Fibroblast of skin of scalp (primary cell): ENCODE results near the gene OBP2B.
"Not testable (repeated sequence)": the region's sequence is repeated elsewhere in the genome, so short reads cannot be mapped to it uniquely, and the experiment has no call there.

Experiments used
- DNase-seq: peaks from one replicate; pipeline ENCODE4 v3.0.0-alpha.2; 2013

Gene OBP2B

DNA sequence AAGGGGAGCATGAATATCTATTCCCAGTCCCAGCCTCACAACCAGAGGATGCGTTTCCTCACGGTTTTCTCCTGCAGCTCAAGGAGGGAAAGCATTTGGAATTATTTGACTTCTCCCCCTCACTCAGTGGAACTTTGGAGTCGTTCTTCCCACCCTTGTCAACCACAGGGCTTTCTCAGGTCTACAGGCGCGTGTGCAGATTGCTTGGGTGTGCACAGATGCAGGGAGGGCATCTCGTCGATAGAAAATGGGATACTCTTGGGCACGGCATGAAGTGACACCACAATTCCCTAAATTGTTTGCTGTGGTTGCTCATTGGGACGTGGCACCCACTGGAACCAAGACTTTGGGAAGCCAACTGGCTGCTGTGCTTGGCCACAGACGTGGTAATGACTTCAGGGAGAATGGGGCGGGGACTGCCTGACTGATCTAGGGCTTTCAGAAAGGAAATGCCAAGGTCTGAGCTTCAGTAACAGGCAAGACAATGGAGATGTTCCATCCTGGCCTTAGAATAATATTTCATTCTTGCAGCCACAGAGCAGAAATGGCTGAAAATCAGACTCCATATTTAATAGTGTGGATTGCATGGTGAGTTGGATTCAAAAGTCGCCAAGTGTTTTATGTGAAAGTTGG lies 12.2 kb upstream of the OBP2B start:
- no peak for DNase-seq

DNA sequence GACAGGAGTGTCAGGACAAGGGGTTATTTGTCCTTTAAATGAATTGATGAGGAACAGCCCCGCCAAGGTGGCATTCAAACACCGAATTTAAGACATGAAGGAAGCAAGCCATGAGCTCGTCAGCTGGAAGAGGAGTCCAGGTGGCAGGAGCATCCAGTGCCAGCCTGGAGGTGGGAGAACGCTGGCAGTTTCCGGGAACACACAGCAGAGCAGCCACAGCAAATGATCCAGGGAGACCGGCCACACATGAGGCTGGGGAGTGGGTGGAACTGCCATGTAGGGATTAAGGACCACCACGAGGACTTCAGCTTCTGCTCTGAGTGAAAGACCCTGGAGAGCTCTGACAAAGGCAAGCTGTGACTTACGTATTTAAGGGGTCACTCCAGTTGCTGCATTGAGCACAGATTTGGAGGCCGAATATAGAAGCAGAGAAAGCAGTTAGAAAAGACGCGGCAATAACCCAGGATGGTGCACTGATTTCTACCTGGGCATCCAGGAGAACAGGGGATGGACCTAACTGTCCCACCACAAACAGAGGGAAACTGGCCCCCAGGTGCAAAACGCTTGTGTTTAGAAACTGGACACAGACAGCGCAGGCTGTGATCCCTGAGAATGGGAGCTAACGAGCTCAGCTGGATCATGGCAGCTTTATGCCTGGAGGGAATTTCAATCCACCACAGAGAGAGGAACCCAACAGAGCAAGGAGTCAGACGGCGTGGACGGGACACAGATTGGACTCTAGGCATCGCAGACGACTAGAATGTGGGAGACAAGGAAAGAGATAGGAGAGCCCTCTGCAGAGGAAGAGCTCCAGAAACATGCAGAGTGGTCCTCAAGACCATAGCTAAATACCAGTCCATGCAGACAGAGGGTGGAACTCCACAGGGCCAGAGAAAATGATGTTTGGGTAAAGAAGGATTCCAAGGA lies 9.3 kb upstream of the OBP2B start:
- not testable (repeated sequence) for DNase-seq

DNA sequence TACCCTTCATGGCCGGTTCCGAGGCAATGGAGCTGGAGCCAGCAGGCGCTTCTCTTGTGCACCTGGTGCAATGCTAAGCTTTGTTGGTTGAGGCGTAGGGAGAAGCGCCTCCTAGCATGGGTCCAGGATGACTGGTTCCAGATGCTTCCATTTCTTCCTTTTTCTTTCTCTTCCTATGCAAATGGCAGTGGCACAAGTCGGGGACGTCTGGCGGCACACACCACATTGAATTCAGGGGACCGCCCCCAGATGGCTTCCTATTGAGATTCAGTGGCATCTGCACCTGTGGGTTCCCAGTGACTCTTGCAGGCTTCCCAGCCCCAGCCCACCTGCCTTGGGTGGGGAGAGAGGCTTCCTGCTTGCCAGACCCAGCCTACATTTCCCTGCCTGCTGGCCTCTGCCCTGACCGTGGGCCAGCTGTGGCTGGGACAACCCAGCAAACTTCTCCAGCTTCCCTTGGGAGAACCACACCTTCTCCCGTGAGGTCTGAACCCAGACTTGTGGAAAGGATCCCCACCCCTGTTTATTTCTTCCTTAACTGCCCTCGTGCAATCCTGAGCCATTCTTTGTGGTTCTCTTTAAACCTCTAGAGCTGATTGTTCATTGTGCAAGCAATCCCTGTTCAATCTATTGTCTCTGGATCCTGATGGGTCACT lies 8.4 kb upstream of the OBP2B start:
- not testable (repeated sequence) for DNase-seq

DNA sequence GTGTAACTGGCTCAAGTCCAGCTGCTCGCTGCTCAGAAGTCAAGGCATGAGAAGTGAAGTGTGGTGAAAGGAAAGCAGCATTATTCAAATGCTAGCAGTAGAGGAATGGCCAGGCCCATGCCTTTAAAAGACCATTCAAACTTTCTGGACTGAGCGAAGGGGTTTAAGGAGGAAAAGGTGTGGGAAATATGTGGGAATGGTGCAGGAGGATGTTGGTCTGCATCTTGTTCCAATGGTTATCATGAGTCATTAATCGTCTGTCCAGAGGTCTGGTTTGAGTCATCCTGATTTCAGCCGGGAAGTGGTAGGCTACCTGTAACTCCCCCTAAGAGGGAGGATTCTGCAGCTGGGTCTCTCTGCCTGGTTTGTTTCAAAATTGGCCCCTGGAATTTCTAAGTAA lies 5.2 kb upstream of the OBP2B start:
- DNase-seq = not testable (repeated sequence)

DNA sequence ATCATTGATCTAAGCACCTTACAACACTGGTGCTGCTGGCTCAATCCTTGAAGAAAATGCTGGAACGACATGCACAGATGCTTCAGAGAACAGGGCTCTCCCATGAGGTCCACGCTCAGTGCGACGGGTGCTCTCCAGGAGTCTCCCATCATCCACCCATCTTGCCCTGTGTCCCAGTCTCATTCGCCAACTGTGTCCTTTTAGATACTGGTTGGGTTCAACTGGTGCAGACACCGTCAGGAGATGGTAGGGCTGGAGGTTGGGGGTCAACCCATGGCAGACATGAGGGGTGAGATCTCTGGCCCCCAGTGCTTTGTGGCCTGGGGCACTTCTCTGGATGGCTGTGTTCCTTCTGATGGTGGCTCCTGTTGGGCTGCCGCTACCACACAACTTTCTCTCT lies 1.6 kb upstream of the OBP2B start:
- no peak for DNase-seq

DNA sequence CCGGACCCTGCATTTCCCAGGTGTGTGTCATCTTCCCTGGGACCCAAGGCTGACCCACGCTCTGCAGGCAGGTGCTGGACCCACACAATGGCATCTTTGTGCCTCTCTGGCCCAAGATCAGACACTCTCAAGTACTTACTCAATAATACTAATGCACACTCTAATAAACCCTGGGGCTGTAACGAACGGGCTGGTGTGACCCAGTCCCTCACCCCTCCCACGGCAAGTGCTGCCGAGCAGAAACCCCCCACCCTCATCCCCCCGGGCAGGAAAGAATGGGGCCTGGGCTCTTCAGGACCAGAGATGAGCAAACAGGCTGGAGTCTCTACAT lies 1.1 kb upstream of the OBP2B start:
- DNase-seq = no peak

DNA sequence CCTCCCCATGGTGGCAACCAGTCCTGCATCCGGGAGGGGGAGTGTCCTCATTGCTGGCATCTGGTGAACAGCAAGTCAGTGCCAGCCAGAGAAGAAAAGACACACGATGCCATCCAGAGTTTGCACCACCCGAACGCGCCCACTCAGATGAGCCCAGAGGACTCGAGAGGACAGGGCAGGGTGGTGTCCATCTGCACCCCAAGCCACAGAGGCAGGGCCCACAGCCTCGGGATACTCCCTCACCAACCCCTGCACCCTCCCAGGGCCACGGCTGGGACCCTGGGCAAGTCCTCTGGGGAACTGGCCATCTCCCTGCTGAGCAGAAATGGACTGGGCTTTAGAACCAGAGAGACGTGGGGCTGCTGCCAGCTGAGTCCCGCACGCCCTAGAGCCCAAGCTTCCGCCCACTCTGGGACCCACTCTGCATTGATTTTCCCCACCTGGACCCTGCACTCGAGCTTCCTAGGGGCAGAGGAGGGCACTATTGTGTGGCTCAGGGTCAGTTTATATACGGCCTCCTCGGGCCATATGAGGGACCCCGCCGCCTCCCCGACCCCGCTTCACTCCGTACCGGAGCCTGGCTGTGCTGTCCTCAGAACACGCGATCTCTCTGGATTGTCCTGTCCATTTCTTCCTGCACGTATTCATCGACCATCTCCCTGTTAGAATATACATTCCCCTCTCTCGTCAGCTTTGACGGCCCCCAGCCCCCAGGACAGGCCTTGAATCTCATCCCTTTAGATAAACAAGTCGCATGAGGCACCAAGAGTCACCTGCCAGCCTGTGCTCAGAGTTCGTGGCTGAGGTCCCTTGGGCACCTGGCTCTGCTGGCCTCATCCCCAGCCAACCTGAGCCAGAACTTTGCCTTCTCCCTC lies 514 bp upstream of the OBP2B start:
- not testable (repeated sequence) for DNase-seq

DNA sequence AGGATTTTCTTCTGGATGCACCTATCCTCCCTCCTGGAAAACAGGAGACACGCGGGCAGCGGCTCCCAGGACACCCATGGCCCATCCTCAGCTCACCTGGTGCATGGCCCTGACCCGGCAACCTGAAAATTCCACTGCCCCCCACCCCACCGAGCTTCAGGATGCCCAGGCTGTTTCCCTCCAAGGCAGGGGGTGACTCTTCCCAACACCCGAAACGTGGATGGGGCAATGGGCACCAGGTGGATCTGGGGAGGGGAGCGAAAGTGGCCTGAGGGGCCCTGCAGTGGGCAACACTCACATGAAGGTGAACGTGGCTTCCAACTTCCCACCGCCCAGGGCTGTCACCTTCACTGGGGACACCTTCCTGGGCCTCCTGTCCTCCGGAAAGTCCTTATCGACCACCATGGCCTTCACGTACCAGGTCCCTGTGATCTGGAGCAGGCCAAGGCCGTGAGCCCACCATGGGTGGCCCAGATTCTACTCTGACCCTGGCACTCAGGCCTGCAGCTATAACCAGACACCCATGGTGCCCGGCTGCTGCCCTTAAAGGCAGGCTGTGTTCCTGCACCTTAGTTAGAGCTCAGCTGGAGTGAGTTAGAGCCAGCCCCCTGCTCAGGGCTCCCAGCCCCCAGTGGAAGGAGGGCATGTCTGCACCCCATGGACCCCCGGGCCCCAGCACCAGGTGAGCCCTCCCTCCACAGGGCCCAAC lies 725 bp downstream of the OBP2B start:
- not testable (repeated sequence) for DNase-seq

DNA sequence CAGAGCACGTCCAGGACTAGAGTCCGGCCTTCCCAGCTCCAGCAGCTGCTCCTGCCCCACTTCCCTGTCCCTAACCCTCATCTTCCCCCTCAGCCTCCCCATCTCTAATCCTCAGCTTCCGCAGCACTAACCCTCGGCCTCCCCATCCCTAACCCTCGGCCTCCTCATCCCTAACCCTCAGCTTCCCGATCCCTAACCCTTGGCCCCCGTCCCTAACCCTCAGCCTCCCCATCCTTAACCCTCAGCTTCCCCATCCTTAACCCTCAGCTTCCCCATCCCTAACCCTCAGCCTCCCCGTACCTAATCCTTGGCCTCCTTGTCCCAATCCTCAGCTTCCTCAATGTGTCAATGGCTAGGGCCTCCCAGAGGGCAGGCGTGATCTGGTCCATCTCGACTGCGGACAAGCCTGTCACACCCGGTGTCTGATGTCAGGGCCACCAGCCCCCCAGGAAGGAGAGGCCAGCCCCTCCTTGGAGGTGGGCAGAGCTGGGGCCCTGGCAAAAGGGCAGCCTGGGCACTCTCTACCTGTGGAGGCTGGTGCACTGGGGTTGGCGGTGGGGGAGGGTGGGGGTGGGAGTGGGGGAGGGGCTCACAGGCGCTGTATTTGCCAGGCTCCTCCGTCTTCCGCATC lies 1.4 kb downstream of the OBP2B start:
- DNase-seq = no peak

DNA sequence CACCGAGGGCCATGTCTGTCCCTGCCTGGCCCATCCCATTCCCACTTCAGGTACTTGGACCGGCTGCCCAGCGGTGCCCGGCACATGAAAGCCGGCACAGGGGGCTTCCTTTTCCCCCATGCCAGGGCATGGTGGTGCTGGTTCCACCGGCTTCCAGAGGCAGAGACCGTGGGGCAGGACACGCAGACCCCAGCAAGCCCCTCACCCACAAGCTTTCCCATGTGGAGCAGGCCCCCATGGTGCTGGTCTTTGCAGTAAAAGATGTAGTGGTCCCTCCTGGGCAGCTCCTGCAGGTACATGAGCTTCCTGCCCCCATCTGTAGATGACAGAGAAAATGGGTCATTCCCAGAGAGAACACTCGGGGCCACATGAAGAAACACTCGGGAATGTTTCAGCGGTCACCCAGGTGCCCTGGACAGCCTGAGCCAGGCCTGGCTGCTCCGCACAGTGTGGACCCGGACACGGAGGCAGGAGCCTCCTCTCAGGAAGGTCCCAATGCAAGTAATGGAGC lies 2.0 kb downstream of the OBP2B start:
- DNase-seq = no peak

DNA sequence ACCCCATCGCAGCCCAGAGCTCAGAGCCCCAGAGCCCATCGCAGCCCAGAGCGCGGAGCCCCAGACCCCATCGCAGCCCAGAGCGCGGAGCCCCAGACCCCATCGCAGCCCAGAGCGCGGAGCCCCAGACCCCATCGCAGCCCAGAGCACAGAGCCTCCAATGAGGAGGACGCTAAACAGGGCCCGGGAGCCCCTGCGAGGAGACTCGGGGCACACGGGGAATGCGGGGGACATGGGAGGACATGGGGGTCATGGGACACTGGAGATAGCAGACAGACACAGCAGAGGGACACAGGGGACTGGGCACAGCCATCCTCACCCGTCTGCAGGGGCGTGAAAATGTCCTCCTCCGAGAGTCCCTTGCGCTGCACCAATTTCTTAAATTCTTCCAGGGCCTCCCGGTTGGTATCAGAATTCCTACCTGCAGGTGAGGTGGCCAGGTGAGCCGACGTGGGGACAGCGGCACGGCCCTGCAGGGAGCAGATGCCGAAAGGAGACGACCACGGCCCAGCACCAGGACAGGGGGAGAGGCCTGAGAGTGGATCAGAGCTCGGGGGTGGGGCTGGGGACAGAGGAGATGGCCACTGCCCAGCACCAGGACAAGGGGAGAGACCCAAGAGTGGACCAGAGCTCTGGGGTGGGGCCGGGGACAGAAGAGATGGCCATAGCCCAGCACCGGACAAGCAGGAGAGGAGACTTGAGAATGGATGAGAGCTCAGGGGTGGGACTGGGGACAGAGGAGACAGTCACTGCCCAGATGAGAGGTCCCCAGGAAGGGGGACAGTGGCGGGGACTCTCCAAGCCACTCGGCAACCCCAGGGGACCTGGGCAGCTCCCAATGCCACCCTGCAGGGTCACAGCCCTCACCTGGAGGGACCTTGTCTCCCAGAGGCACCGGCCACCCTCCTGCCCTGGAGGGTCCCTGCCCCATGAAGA lies 2.8 kb downstream of the OBP2B start:
- DNase-seq = no peak

DNA sequence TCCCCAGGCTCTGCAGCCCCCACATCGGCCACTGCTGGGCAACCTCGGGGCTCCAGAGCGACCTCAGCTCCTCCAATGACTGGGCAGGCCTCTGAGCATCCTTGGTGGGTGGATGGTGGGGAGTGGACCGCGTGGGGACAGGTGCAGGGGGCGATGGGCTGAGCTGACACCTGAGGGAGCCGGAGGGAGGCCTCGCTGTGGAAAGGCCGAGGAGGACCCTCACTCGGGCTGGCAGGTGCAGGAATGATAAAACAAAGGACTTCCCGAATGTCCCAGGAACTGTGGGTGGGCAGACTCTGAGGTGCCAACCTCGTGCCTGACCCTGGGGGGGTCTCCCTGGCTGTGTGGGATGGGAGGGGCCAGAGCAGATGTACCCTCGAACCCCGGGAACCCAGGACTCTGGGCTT lies 3.6 kb downstream of the OBP2B start:
- DNase-seq = not testable (repeated sequence)

DNA sequence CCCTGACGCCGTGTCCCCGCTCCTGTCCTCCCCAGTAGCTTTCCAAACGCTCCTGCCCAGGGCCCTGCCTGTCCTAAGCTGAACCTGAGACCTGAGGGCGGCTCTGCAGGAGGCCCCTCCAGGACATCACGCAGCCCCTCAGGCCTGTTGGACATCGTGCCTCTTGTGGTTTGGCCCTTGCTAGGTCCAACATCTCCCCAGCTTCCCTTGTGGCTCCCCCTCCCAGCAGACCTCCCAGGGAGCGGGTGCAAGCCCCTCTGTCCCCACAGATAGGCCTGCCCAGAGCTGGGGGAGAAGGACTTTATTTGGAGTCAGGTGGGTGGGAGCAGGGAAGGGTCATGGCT lies 4.1 kb downstream of the OBP2B start:
- DNase-seq = no peak

DNA sequence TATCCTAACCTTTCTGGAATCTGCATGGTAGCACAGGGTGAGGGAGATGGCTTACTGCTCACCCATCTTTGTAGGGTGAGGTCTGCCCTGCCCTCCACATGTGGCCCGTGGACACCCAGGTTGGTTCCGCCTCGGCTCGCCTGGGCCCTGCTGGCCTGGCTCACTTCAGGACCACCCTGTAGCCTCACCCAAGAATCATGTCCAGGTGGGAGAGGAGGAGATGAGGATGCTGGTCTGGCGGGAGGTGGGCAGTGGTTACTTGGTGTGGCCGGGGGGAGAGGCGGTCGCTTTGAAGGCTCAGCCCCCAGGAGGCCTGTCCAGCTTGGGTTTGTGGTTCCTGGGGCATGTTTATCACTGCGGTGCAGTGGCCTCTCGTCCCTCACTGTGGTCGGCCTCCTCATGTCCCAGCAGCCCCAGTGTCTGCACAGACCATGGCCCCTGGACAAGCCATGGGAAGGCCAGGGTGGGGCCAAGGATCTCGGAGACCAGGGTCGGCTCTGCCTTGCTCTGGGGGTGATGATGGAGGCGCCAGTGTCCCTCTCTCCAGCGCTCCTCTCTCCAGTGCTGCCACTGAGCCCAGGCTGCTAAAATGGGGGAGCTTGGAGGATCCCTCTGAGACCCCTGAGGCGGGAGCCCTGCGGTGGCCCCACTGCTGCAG lies 4.6 kb downstream of the OBP2B start:
- no peak for DNase-seq

DNA sequence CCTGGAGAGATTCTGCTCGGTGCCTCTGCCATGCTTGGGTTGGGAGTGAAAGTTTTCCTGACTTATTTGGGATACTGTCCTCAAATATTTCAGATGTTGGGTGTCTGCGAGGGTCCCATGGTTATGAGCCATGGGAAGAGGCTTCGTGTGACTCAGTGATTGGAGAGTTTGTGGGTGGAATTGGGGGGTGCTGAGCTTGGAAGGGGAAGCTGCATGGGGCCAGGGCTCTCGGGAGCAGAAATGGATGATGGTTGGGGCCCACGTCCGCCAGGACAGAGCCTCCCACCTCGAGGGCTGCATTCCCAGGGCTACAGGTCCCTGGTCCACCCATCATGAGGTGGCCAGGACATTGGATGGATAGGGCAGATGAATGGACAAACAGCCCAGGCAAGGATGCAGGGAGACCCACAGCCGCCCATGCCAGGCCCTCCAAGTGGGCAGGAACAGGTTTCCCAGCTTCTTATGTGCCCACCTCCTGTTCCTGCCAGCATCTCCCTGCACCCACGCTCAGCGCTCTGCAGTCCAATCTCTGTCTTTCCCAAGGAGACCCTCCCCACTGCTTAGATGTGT lies 5.5 kb downstream of the OBP2B start:
- DNase-seq = no peak

DNA sequence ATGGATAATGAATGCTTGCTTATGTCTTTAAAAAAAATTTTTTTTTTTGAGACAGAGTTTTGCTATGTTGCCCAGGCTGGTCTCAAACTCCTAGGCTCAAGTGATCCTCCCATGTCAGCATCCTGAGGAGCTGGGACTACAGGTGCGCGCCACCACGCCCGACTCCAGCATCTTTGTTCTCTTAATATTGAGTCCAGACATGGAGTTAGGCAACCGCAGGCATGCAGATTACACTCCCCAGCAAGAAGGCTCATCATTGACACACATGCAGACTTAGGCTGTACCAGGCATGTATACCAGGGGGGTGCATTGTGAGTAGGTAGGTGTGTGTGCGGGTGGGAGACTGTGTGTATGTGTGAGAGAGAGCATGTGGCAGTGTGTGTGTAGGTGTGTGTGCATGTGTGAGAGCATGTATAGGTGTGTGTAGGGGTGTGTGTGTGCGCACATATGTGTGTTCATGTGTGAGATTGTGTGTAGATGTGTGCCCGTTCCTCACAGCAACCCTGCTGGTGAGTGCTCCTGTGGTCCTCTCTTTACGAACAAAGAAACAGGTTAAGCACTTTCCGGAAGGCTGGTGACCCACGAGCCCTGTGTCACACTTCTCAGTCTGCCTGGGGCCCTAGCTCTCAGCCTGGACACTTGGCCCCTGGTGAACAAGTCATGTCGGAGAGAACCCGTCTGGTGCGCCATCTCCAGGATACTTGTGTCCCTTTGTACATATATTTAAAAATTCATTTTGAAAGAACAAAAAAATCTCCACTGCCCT lies 6.2 kb downstream of the OBP2B start:
- no peak for DNase-seq

DNA sequence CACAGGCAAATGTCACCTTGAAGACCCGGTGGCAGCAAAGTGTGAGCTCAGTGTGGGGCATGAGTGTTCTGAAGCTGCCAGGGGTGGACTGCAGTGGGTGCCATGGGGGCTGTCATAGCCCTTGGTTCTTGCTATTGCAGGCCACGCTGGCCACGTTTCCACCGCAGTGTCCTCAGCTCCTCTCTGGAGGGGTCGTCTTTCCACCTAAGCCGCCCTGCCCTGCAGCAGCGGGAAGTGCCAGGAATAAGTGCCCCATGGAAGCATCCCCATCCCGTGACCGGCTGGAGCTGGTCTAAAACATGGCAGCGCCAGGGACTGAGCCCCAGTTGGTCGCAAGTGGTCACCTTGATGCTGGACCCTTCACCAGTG lies 6.9 kb downstream of the OBP2B start:
- DNase-seq = no peak

DNA sequence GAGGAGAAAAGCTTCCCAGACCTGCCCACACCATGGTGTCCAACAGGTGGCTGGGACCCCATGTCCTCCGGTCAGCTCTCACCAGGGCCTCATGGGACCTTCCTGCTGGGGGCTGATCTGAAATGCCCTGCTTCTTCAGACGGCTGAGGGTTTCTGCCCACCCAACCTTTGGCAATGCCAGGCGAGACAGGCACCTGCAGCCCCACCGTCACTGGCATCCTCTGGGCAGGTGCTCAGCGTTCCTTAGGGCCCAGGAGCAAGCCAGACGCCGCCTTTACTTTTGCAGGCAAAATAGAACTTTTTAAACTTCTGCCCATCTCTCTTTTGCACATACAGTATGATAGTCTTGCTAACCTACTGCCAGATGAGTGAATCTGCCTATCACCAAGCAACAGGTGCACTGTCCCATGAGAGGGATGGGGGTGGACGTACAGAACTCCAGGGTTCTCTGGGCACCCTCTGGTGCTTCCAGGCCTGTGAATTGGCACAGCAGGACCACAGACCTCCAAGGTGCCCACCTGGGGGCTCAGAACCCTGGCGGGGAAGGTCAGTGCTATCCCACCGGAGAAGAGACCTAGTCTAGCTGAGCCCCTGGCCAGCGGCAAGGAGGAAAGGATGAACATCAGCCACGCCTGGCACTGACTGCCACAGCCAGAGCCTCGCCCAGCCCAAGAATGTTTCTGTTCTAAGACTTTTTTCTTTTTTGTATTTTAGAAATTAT lies 7.5 kb downstream of the OBP2B start:
- no peak for DNase-seq
